ENCODE measurements around the gene SYT6.

The SYT6 gene

DNA sequence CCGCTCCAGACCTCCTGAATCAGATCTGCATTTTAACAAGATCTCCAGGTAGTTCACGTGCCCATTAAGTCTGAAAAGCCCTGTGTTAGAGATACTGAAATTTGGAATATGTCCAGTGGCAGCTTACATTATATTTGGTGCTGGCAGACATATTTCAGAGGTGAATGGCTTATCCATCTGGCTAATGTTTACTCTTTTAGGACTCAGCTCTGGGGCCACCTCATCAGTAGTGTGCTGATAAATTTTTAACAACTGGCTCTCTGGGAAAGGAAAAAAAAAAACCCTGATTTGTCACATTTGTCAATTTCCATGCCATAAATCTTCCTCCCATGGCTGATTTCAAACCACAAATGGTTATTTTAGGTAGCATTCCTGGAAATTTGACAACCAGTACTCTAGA, 25.3 kb upstream of the SYT6 start:
- Histone ChIP-seq H3K79me2 (no peaks in the 10 kb centered on the region), H3K9ac (no peak overlapping the region), H3K9me3 (ENCODE audit: control insufficient read depth, low read length) (no peaks in the 10 kb centered on the region), H3K4me2 (ENCODE audit: low read length) (no peak overlapping the region), H3K36me3 (ENCODE audit: control insufficient read depth, insufficient read depth, low read length) (no peaks in the 10 kb centered on the region), H3K4me1 (no peaks in the 10 kb centered on the region), H3K27me3 (ENCODE audit: control insufficient read depth, insufficient read depth, low read length) (no peaks in the 10 kb centered on the region), H2AFZ (no peak overlapping the region), H3K4me3 (ENCODE audit: low read depth, low read length) (no peak overlapping the region), H3K27ac (no peak overlapping the region)
- TF ChIP-seq, protein P1, sequence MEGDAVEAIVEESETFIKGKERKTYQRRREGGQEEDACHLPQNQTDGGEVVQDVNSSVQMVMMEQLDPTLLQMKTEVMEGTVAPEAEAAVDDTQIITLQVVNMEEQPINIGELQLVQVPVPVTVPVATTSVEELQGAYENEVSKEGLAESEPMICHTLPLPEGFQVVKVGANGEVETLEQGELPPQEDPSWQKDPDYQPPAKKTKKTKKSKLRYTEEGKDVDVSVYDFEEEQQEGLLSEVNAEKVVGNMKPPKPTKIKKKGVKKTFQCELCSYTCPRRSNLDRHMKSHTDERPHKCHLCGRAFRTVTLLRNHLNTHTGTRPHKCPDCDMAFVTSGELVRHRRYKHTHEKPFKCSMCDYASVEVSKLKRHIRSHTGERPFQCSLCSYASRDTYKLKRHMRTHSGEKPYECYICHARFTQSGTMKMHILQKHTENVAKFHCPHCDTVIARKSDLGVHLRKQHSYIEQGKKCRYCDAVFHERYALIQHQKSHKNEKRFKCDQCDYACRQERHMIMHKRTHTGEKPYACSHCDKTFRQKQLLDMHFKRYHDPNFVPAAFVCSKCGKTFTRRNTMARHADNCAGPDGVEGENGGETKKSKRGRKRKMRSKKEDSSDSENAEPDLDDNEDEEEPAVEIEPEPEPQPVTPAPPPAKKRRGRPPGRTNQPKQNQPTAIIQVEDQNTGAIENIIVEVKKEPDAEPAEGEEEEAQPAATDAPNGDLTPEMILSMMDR (IDR thresholded peaks at IDR 0.05): no peak

DNA sequence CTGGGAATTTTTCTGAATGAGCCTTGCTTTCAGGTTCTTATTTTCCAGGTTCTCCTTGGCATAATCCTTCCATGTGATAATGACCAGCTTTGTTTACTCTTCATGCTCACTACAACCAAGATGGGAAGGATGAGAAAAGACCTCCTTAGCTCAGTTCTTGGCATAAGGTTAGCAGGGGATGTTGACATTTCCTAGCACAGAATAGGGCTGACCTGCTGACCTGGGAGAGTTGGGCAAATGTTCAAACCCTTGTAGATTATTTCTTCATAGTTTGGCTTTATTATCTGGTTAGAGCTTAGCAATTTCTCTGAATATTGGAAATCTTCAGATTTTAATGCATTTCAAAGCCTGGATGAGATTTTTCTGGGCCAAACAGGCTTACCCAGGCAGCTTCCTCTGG, 23.6 kb upstream of the SYT6 start:
- H3K36me3 ChIP-seq (ENCODE audit: control insufficient read depth, insufficient read depth, low read length): no peaks in the 10 kb centered on the region
- no peak overlapping the region for H3K4me2 ChIP-seq (ENCODE audit: low read length)
- H3K9ac ChIP-seq: no peak overlapping the region
- H3K27me3 ChIP-seq (ENCODE audit: control insufficient read depth, insufficient read depth, low read length): no peaks in the 10 kb centered on the region
- H3K4me1 ChIP-seq: no peaks in the 10 kb centered on the region
- H3K27ac ChIP-seq: no peak overlapping the region
- no peak overlapping the region for H2AFZ ChIP-seq
- no peak overlapping the region for H3K4me3 ChIP-seq (ENCODE audit: low read depth, low read length)
- H3K79me2 ChIP-seq: no peaks in the 10 kb centered on the region
- H3K9me3 ChIP-seq (ENCODE audit: control insufficient read depth, low read length): no peaks in the 10 kb centered on the region
- TF ChIP-seq, protein P1 (IDR thresholded peaks at IDR 0.05): no peak

DNA sequence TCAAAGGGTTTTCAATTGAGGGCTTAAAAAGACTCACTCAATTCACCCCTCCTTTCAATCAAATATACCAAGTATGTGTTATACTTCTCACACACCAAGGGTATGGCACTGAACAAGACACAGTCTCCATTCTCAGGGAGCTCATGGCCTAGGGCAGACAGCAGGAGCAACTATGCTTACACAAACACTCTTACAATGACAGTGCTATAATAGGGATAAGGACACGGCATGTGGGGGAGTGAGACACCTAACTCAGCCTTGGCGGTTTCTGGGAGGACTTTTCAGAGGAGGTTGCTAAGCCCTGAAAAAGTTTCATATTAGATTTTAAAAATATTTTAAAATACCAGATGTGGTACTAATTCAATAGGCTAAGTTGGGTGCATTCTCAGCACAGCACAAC, 22.7 kb upstream of the SYT6 start:
- H3K9ac ChIP-seq: no peak overlapping the region
- TF ChIP-seq, protein P1 (IDR thresholded peaks at IDR 0.05): no peak

DNA sequence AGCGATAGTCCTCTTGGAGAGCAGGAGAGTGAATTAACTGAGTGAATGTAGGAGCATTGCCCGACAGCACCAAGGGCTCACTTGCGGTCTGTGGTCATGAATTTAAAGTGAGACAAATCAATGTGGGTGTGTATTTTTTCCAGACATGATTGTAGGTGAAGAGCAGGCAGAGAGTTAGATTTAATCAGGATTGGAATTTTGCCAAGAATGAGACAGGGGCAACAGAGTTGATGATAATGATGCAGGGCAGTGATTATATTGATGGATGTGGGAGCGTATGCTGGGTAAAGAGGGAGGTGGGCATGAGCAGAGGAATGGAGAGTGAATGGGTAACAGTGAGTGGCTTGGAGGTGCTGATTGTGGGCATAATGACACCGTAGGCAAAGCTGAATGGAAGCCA, 20.0 kb upstream of the SYT6 start:
- Histone ChIP-seq H3K27me3 (ENCODE audit: control insufficient read depth, insufficient read depth, low read length) (no peaks in the 10 kb centered on the region), H3K27ac (no peak overlapping the region), H3K36me3 (ENCODE audit: control insufficient read depth, insufficient read depth, low read length) (no peaks in the 10 kb centered on the region), H3K79me2 (no peaks in the 10 kb centered on the region), H3K9ac (no peak overlapping the region), H3K4me3 (ENCODE audit: low read depth, low read length) (no peak overlapping the region), H3K9me3 (ENCODE audit: control insufficient read depth, low read length) (no peaks in the 10 kb centered on the region), H2AFZ (no peak overlapping the region), H3K4me2 (ENCODE audit: low read length) (no peak overlapping the region), H3K4me1 (no peaks in the 10 kb centered on the region)
- TF ChIP-seq, protein P1 (IDR thresholded peaks at IDR 0.05): no peak

More for the DNA sequence above, 22.7 kb upstream of the SYT6 start:
- Histone ChIP-seq H3K4me1 (no peaks in the 10 kb centered on the region), H3K27ac (no peak overlapping the region), H2AFZ (no peak overlapping the region), H3K79me2 (no peaks in the 10 kb centered on the region), H3K4me3 (ENCODE audit: low read depth, low read length) (no peak overlapping the region), H3K36me3 (ENCODE audit: control insufficient read depth, insufficient read depth, low read length) (no peaks in the 10 kb centered on the region), H3K4me2 (ENCODE audit: low read length) (no peak overlapping the region), H3K9me3 (ENCODE audit: control insufficient read depth, low read length) (no peaks in the 10 kb centered on the region), H3K27me3 (ENCODE audit: control insufficient read depth, insufficient read depth, low read length) (no peaks in the 10 kb centered on the region)

GRCh38 chr1:114169509-114169908, 15.8 kb upstream of the SYT6 start:
- no peaks in the 10 kb centered on the region for H3K4me1 ChIP-seq
- no peak overlapping the region for H2AFZ ChIP-seq
- H3K4me3 ChIP-seq (ENCODE audit: low read depth, low read length): no peak overlapping the region
- H3K9ac ChIP-seq: no peak overlapping the region
- no peak overlapping the region for H3K4me2 ChIP-seq (ENCODE audit: low read length)
- TF ChIP-seq, protein P1 (IDR thresholded peaks at IDR 0.05): no peak
- H3K79me2 ChIP-seq: no peaks in the 10 kb centered on the region
- no peak overlapping the region for H3K27ac ChIP-seq
- no peaks in the 10 kb centered on the region for H3K27me3 ChIP-seq (ENCODE audit: control insufficient read depth, insufficient read depth, low read length)
- no peaks in the 10 kb centered on the region for H3K36me3 ChIP-seq (ENCODE audit: control insufficient read depth, insufficient read depth, low read length)
- no peaks in the 10 kb centered on the region for H3K9me3 ChIP-seq (ENCODE audit: control insufficient read depth, low read length)

All from parathyroid adenoma (tissue), 2 donors.